Coronary artery (tissue), 2 donors: ENCODE data around the gene SEPTIN5.

Experiments
- DNase-seq: peaks from one replicate; pipeline ENCODE4 v3.0.0-alpha.2; 2017; ENCODE audit warnings: low spot score
- H3K27ac ChIP-seq, 2 donors: fragments of 200-600 bp; sonication (generic); one replicate each; pipeline ENCODE4 v1.5.1; 2016 to 2019
- H3K4me3 ChIP-seq: fragments of 200-600 bp; sonication (generic); 2 replicates; pipeline ENCODE4 v1.5.1; 2016; ENCODE audit warnings: mild to moderate bottlenecking, moderate library complexity
- TF ChIP-seq, protein P1 (sequence below): fragments of 200-600 bp; sonication (generic); IDR thresholded peaks from one replicate; pipeline ENCODE4 v1.5.1; 2019; ENCODE audit warnings: antibody characterized with exemption

Gene SEPTIN5

DNA sequence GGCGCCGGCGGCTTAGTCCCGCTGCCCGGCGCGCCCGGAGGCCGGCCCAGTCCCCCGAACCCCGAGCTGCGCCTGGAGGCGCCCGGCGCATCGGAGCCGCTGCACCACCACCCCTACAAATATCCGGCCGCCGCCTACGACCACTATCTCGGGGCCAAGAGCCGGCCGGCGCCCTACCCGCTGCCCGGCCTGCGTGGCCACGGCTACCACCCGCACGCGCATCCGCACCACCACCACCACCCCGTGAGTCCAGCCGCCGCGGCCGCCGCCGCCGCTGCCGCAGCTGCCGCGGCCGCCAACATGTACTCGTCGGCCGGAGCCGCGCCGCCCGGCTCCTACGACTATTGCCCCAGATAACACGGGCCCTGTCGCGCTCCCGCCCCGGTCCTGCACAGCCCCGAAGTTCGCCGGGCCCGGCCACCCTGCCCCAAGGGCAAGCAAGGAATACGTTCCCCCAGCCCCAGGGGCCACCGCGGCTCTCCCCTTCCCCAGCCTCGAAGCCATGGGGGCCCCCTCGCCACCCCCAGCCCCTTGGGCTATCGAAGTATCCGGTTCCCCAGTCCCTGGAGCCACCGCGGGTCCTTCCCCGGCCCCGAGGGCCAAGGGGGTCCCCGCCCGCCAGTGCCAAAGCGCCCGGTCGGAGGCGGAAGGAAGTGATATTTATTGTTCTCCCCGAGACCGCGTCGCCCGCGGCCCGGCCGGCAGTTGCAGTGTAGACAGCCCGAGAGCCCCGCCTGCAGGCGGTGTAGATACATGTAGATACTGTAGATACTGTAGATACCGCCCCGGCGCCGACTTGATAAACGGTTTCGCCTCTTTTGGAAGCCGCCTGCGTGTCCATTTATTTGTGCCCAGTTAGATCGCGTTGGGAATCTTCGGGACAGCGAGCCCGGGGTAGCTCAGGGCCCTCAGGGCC lies 52.5 kb downstream of the SEPTIN5 start:
- Histone ChIP-seq H3K4me3 (peak overlapping the region; percentile 66), H3K27ac (peak overlapping the region in 1 of 2 donors; percentile 42)
- TF ChIP-seq, protein P1, sequence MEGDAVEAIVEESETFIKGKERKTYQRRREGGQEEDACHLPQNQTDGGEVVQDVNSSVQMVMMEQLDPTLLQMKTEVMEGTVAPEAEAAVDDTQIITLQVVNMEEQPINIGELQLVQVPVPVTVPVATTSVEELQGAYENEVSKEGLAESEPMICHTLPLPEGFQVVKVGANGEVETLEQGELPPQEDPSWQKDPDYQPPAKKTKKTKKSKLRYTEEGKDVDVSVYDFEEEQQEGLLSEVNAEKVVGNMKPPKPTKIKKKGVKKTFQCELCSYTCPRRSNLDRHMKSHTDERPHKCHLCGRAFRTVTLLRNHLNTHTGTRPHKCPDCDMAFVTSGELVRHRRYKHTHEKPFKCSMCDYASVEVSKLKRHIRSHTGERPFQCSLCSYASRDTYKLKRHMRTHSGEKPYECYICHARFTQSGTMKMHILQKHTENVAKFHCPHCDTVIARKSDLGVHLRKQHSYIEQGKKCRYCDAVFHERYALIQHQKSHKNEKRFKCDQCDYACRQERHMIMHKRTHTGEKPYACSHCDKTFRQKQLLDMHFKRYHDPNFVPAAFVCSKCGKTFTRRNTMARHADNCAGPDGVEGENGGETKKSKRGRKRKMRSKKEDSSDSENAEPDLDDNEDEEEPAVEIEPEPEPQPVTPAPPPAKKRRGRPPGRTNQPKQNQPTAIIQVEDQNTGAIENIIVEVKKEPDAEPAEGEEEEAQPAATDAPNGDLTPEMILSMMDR: no peak
- DNase-seq: no peak

GRCh38 chr22:19767427-19768341 lies 53.4 kb downstream of the SEPTIN5 start:
- Histone ChIP-seq H3K27ac (peak overlapping the region in 1 of 2 donors; percentile 7), H3K4me3 (peak overlapping the region; percentile 66)
- no peak for DNase-seq
- TF ChIP-seq, protein P1: no peak

DNA sequence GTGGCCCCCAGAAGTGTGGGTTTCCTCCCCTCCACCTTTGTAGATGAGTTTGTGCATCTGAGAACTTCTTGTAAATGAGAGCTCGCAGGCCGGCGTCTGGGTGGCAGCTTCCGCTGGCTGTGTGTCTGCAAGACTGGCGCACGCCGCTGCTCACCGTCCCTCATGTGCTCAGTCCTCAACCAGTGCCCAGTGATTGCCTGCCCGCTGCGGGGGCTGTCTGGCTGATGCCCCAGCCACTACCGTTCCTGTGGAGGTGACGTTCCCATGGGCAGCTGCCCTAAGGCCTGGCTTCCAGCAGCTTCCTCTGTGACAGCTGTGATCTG lies 55.1 kb downstream of the SEPTIN5 start:
- no peak overlapping the region for H3K4me3 ChIP-seq
- H3K27ac ChIP-seq: no peak overlapping the region
- no peak for DNase-seq
- TF ChIP-seq, protein P1: no peak

- TF ChIP-seq, protein P1: no peak
- no peak overlapping the region for H3K27ac ChIP-seq
- no peak for DNase-seq
- no peak overlapping the region for H3K4me3 ChIP-seq
Measured at GRCh38 chr22:19770349-19771220, 56.3 kb downstream of the SEPTIN5 start.

DNA sequence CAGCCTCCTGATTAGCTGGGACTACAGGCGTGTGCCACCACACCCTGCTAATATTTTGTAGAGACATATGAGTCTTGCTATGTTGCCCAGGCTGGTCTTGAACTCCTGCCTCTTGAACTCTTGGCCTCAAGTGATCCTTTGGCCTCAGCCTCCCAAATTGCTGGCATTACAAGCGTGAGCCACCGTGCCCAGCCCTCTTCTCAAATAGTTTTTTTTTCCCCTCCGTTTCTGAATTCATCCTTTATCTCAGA lies 58.0 kb downstream of the SEPTIN5 start:
- H3K27ac ChIP-seq: no peak overlapping the region

More for the DNA sequence above, 58.0 kb downstream of the SEPTIN5 start:
- no peak overlapping the region for H3K4me3 ChIP-seq
- DNase-seq: no peak
- TF ChIP-seq, protein P1: no peak
